ENCODE data around the gene MAST4.

Gene MAST4

GRCh38 chr5:66621736-66622135 lies 25.5 kb downstream of the MAST4 start:
- H3K4me3 ChIP-seq (ENCODE audit: low read length), result no peak overlapping the region
- no peak for TF ChIP-seq CTCF (conservative IDR thresholded peaks at IDR 0.05; ENCODE audit: low read length)

GRCh38 chr5:66628561-66628960 lies 32.4 kb downstream of the MAST4 start:
- DNase-seq (ENCODE audit: low read depth), result no peak
- TF ChIP-seq CTCF (conservative IDR thresholded peaks at IDR 0.05; ENCODE audit: low read length), result no peak
- no peak overlapping the region for H3K4me3 ChIP-seq (ENCODE audit: low read length)

More at GRCh38 chr5:66621736-66622135, 25.5 kb downstream of the MAST4 start:
- DNase-seq (ENCODE audit: low read depth), result no peak

GRCh38 chr5:66629446-66629845 lies 33.3 kb downstream of the MAST4 start:
- no peak for DNase-seq (ENCODE audit: low read depth)
- TF ChIP-seq CTCF (conservative IDR thresholded peaks at IDR 0.05; ENCODE audit: low read length), result no peak
- no peak overlapping the region for H3K4me3 ChIP-seq (ENCODE audit: low read length)

DNA sequence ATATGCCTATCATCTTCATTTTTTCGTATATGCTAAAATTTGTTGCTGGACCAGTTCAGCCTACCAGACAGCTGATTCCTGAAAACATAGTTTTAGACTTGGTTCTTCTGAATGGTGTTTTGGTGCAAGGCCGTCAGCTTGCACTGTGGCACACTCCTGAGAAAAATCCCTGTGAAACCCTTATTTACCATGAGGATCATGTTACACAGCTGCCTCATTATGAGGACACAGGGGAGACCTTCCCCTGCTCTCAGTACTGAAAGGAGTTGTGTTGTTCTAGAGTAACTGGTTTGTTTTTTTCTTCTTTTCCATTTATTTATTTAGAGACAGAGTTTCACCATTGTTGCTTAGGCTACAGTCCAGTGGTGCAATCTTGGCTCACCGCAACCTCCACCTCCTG lies 37.6 kb downstream of the MAST4 start:
- H3K4me3 ChIP-seq (ENCODE audit: low read length), result no peak overlapping the region
- no peak for DNase-seq (ENCODE audit: low read depth)
- TF ChIP-seq CTCF (conservative IDR thresholded peaks at IDR 0.05; ENCODE audit: low read length), result no peak

DNA sequence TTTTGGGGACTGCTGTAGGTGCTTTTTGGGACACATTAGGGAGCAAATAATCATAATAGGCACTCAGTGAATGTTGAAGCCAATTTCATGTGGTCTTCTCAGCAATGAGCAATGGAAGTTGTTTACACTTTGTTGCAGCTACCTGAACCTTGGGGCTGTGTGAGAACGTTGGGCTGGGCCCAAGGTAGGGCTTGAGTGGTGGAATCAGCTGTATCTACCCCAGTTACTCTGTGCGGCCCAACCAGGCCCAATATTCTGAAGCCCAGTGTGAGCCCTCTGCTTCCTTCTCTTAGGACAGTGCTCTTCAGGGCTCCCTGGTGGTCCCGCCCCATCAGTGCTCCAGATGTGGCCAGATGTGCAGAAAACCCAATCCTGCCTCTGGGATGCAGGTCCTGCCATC lies 38.4 kb downstream of the MAST4 start:
- no peak overlapping the region for H3K4me3 ChIP-seq (ENCODE audit: low read length)
- no peak for TF ChIP-seq CTCF (conservative IDR thresholded peaks at IDR 0.05; ENCODE audit: low read length)
- DNase-seq (ENCODE audit: low read depth), result no peak

- no peak for DNase-seq (ENCODE audit: low read depth)
- no peak for TF ChIP-seq CTCF (conservative IDR thresholded peaks at IDR 0.05; ENCODE audit: low read length)
- no peak overlapping the region for H3K4me3 ChIP-seq (ENCODE audit: low read length)
Measured at GRCh38 chr5:66637994-66638393, 41.8 kb downstream of the MAST4 start.

- TF ChIP-seq CTCF (conservative IDR thresholded peaks at IDR 0.05; ENCODE audit: low read length), result no peak
- DNase-seq (ENCODE audit: low read depth), result no peak
Measured at GRCh38 chr5:66639037-66639436, 42.8 kb downstream of the MAST4 start.

More at GRCh38 chr5:66639037-66639436, 42.8 kb downstream of the MAST4 start:
- H3K4me3 ChIP-seq (ENCODE audit: low read length), result no peak overlapping the region
